ENCODE data around the gene PHACTR1. TPM values are rescaled to one million over a fixed set of nuclear protein-coding genes. Genes with fewer than 3 reads are reported as not detected.

PHACTR1 gene
- total and polyA plus RNA-seq, 9 of the 15 experiments (the other 6 are each of a cell fraction or from before 2014, with no cell fraction given), result 11.5 to 32.6 (median 22.0) TPM

DNA sequence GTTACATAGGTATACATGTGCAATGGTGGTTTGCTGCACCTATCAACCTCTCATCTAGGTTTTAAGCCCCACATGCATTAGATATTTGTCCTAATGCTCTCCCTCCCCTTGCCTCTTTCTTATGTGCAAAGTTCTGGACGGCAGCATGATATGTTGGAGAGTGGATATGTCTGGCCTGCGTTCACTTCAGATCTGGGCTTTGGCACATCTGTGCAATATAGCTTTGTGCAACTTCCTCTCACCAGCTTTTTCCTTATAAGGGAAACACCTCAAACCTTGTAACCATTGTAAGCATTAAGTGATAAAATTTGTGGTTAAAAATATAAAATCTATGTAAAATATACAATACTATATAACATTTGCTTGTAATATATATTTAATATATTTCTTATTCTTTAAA is 288.0 kb downstream of the PHACTR1 start (continued):
- TF ChIP-seq, protein P1, sequence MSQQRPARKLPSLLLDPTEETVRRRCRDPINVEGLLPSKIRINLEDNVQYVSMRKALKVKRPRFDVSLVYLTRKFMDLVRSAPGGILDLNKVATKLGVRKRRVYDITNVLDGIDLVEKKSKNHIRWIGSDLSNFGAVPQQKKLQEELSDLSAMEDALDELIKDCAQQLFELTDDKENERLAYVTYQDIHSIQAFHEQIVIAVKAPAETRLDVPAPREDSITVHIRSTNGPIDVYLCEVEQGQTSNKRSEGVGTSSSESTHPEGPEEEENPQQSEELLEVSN (IDR thresholded peaks at IDR 0.05; ENCODE audit: borderline replicate concordance in 1 of 2, extremely low read depth in 1 of 2, insufficient read depth in 1 of 2, insufficient read length in 1 of 2, low read depth in 1 of 2, low read length in 1 of 2, poor library complexity in 1 of 2, severe bottlenecking in 1 of 2), result no peak

DNA sequence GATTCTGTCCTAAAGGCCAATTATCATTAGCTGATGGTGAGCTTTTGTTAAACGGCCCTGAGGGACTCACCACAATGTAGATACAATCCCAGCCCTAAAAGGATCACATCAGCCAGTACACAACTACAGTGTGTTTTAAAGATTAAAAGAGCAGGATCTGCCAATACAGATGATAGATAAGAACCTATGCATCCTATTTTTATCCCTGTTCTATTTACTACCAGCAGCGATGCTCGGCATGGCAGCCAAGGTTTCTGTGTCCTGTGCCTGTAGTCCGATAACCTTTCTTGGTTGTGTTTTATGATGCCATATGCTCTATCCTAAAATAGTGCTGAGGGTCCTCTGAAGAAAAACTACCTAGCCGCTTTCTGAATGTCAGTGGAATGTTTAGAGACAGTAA is 289.4 kb downstream of the PHACTR1 start:
- BruUV-seq (replicated peaks), result no TSS peak
- no peaks in the 10 kb centered on the region for H3K9me3 ChIP-seq (replicated peaks; ENCODE audit: control insufficient read depth, insufficient read depth, low read depth, low read length)
- WGBS (ENCODE audit: insufficient coverage, low coverage, missing lambda C conversion rate), result 9% methylated on average over 5 of the region's 5 CpGs
- H3K9ac ChIP-seq (ENCODE audit: insufficient read depth in 1 of 2, low read depth in 2 of 2, low read length in 2 of 2), result no peak overlapping the region
- H3K4me2 ChIP-seq (ENCODE audit: insufficient read depth, low read length), result peak overlapping the region; percentile 27; the same call in 1 of the 2 replicates
- peaks cover 0 to 5% of the 10 kb centered on the region in 2 experiments; a peak in 2 of 5 replicates for H3K4me1 ChIP-seq (replicated peaks in 1 of 2; ENCODE audit: control insufficient read depth in 2 of 2, insufficient read depth in 2 of 2, low read length in 2 of 2)
- no peak for FAIRE-seq
- in situ Hi-C loops (cut with MboI), result no loop called here
- no peak for DNase-seq (ENCODE audit: extremely low read depth in 1 of 4, low spot score in 3 of 4)
- 0 out of 2 replicates have a peak overlapping the region, but pooled peaks have one; percentile 29 for H2AFZ ChIP-seq (ENCODE audit: low read depth, low read length)
- no peak for ATAC-seq
- intact Hi-C loops (cut with micrococcal nuclease), result no loop called here
- H3K27me3 ChIP-seq (ENCODE audit: control insufficient read depth in 2 of 2, insufficient read depth in 2 of 2, low read length in 2 of 2), result peaks cover 2 to 11% of the 10 kb centered on the region in 2 experiments; a peak in 4 of 5 replicates
- ChIA-PET POLR2A (no interaction called here), CTCF (ENCODE audit: low intra/inter-chr PET ratio) (no interaction called here)
- H3K4me3 ChIP-seq, result no peak overlapping the region
- H4K20me1 ChIP-seq (replicated peaks; ENCODE audit: control insufficient read depth, insufficient read depth, low read length), result no peaks in the 10 kb centered on the region
- TF ChIP-seq, protein P2, sequence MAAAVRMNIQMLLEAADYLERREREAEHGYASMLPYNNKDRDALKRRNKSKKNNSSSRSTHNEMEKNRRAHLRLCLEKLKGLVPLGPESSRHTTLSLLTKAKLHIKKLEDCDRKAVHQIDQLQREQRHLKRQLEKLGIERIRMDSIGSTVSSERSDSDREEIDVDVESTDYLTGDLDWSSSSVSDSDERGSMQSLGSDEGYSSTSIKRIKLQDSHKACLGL (CRISPR knock-in tag; IDR thresholded peaks at IDR 0.05; ENCODE audit: borderline replicate concordance, poor library complexity, severe bottlenecking), result no peak
- TF ChIP-seq ZNF232 (CRISPR knock-in tag; IDR thresholded peaks at IDR 0.05) (no peak), DNMT1 (IDR thresholded peaks at IDR 0.05) (no peak), TBP (optimal IDR thresholded peaks at IDR 0.05; ENCODE audit: low read depth, low read length) (no peak), TCFL5 (CRISPR knock-in tag; conservative IDR thresholded peaks at IDR 0.05) (no peak), ZNF551 (CRISPR knock-in tag; IDR thresholded peaks at IDR 0.05) (no peak), HMG20B (CRISPR knock-in tag; IDR thresholded peaks at IDR 0.05) (no peak), HDAC2 (IDR thresholded peaks at IDR 0.05) (no peak), PRPF4 (IDR thresholded peaks at IDR 0.05; ENCODE audit: insufficient read depth, low read depth, low read length, poor library complexity, severe bottlenecking) (no peak), MCM5 (IDR thresholded peaks at IDR 0.05; ENCODE audit: low read depth) (no peak)
- TF ChIP-seq, protein P3, sequence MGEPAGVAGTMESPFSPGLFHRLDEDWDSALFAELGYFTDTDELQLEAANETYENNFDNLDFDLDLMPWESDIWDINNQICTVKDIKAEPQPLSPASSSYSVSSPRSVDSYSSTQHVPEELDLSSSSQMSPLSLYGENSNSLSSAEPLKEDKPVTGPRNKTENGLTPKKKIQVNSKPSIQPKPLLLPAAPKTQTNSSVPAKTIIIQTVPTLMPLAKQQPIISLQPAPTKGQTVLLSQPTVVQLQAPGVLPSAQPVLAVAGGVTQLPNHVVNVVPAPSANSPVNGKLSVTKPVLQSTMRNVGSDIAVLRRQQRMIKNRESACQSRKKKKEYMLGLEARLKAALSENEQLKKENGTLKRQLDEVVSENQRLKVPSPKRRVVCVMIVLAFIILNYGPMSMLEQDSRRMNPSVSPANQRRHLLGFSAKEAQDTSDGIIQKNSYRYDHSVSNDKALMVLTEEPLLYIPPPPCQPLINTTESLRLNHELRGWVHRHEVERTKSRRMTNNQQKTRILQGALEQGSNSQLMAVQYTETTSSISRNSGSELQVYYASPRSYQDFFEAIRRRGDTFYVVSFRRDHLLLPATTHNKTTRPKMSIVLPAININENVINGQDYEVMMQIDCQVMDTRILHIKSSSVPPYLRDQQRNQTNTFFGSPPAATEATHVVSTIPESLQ (CRISPR knock-in tag; IDR thresholded peaks at IDR 0.05), result no peak
- TF ChIP-seq, protein P4, sequence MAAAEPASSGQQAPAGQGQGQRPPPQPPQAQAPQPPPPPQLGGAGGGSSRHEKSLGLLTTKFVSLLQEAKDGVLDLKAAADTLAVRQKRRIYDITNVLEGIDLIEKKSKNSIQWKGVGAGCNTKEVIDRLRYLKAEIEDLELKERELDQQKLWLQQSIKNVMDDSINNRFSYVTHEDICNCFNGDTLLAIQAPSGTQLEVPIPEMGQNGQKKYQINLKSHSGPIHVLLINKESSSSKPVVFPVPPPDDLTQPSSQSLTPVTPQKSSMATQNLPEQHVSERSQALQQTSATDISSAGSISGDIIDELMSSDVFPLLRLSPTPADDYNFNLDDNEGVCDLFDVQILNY (CRISPR knock-in tag; IDR thresholded peaks at IDR 0.05), result no peak
- TF ChIP-seq, protein P5, sequence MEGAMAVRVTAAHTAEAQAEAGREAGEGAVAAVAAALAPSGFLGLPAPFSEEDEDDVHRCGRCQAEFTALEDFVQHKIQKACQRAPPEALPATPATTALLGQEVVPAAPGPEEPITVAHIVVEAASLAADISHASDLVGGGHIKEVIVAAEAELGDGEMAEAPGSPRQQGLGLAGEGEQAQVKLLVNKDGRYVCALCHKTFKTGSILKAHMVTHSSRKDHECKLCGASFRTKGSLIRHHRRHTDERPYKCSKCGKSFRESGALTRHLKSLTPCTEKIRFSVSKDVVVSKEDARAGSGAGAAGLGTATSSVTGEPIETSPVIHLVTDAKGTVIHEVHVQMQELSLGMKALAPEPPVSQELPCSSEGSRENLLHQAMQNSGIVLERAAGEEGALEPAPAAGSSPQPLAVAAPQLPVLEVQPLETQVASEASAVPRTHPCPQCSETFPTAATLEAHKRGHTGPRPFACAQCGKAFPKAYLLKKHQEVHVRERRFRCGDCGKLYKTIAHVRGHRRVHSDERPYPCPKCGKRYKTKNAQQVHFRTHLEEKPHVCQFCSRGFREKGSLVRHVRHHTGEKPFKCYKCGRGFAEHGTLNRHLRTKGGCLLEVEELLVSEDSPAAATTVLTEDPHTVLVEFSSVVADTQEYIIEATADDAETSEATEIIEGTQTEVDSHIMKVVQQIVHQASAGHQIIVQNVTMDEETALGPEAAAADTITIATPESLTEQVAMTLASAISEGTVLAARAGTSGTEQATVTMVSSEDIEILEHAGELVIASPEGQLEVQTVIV (CRISPR knock-in tag; IDR thresholded peaks at IDR 0.05; ENCODE audit: borderline replicate concordance), result no peak
- H3K9me1 ChIP-seq (ENCODE audit: control insufficient read depth, insufficient read depth, low read length), result no peaks in the 10 kb centered on the region
- H3K36me3 ChIP-seq (ENCODE audit: control insufficient read depth, insufficient read depth, low read length), result no peaks in the 10 kb centered on the region
- no peak overlapping the region for H3K27ac ChIP-seq (ENCODE audit: extremely low read depth, low read depth, low read length)
- H3K79me2 ChIP-seq (ENCODE audit: control insufficient read depth, insufficient read depth, low read length), result no peaks in the 10 kb centered on the region
